Stimulated activated naive CD8-positive, alpha-beta T cell treated with anti-CD3 and anti-CD28 coated beads, Interleukin-15, Interleukin-2, amounts not matched to agents 100 ng/mL and 50 ng/mL, for 24 hours (primary cell): ENCODE data around the gene PAQR9.

Experiments
- H3K27ac Mint-ChIP-seq: one replicate; pipeline ENCODE4 v1.8.0; 2021; ENCODE audit warnings: mild to moderate bottlenecking, mixed read lengths
- H3K27me3 Mint-ChIP-seq: one replicate; pipeline ENCODE4 v1.8.0; 2021; ENCODE audit warnings: mixed read lengths
- H3K36me3 Mint-ChIP-seq: one replicate; pipeline ENCODE4 v1.8.0; 2021; ENCODE audit warnings: low read depth, mixed read lengths
- H3K4me1 Mint-ChIP-seq: one replicate; pipeline ENCODE4 v1.8.0; 2021; ENCODE audit warnings: low read depth, mixed read lengths
- H3K4me3 Mint-ChIP-seq: one replicate; pipeline ENCODE4 v1.8.0; 2021; ENCODE audit warnings: mild to moderate bottlenecking, mixed read lengths
- H3K9me3 Mint-ChIP-seq: one replicate; pipeline ENCODE4 v1.8.0; 2021; ENCODE audit warnings: mixed read lengths

PAQR9 gene

GRCh38 chr3:142963516-142964448 is at the start of gene PAQR9:
Gene PAQR9, minus strand, starts transcription at chr3:142963674. Its CDS starts 338 bp downstream, at chr3:142963336.
- peaks cover 72% of the 10 kb centered on the region for H3K27me3 Mint-ChIP-seq
- no peak within 1 kb of the TSS for H3K27ac Mint-ChIP-seq
- peak within 1 kb of the TSS; percentile 76 for H3K4me3 Mint-ChIP-seq

GRCh38 chr3:143011705-143012104 is 48.2 kb upstream of the PAQR9 start:
- peaks cover 63% of the 10 kb centered on the region for H3K4me1 Mint-ChIP-seq
- peak overlapping the region; percentile 22 for H3K27ac Mint-ChIP-seq
- peaks cover 57% of the 10 kb centered on the region for H3K36me3 Mint-ChIP-seq
- H3K9me3 Mint-ChIP-seq, result no peaks in the 10 kb centered on the region
- no peak overlapping the region for H3K4me3 Mint-ChIP-seq
- no peaks in the 10 kb centered on the region for H3K27me3 Mint-ChIP-seq

More at GRCh38 chr3:142963516-142964448, at the start of gene PAQR9:
- H3K4me1 Mint-ChIP-seq, result peaks cover 13% of the 10 kb centered on the region
- H3K9me3 Mint-ChIP-seq, result no peaks in the 10 kb centered on the region
- H3K36me3 Mint-ChIP-seq, result no peaks in the 10 kb centered on the region

- peaks cover 43% of the 10 kb centered on the region for H3K36me3 Mint-ChIP-seq
- peaks cover 80% of the 10 kb centered on the region for H3K4me1 Mint-ChIP-seq
- no peaks in the 10 kb centered on the region for H3K27me3 Mint-ChIP-seq
- no peaks in the 10 kb centered on the region for H3K9me3 Mint-ChIP-seq
- peak overlapping the region; percentile 15 for H3K27ac Mint-ChIP-seq
- no peak overlapping the region for H3K4me3 Mint-ChIP-seq
These were observed 46.5 kb upstream of the PAQR9 start for GRCh38 chr3:143010024-143010423.

GRCh38 chr3:143004823-143005222 is 41.3 kb upstream of the PAQR9 start:
- Mint-ChIP-seq H3K36me3 (peaks cover 19% of the 10 kb centered on the region), H3K4me1 (peaks cover 71% of the 10 kb centered on the region), H3K27ac (peak overlapping the region; percentile 19), H3K4me3 (peak overlapping the region; percentile 75), H3K9me3 (no peaks in the 10 kb centered on the region), H3K27me3 (no peaks in the 10 kb centered on the region)

GRCh38 chr3:143002727-143003126 is 39.3 kb upstream of the PAQR9 start:
- Mint-ChIP-seq H3K4me3 (peak overlapping the region; percentile 98), H3K4me1 (peaks cover 52% of the 10 kb centered on the region), H3K27me3 (peaks cover 3% of the 10 kb centered on the region), H3K9me3 (no peaks in the 10 kb centered on the region), H3K27ac (peak overlapping the region; percentile 98), H3K36me3 (peaks cover 16% of the 10 kb centered on the region)

GRCh38 chr3:143002083-143002712 is 38.7 kb upstream of the PAQR9 start:
- H3K4me3 Mint-ChIP-seq, result peak overlapping the region; percentile 98
- no peaks in the 10 kb centered on the region for H3K9me3 Mint-ChIP-seq
- H3K27me3 Mint-ChIP-seq, result peaks cover 3% of the 10 kb centered on the region
- peaks cover 16% of the 10 kb centered on the region for H3K36me3 Mint-ChIP-seq
- peaks cover 47% of the 10 kb centered on the region for H3K4me1 Mint-ChIP-seq
- H3K27ac Mint-ChIP-seq, result peak overlapping the region; percentile 98

- Mint-ChIP-seq H3K9me3 (no peaks in the 10 kb centered on the region), H3K27ac (peak within 1 kb of the TSS; percentile 98), H3K27me3 (peaks cover 3% of the 10 kb centered on the region), H3K4me1 (peaks cover 40% of the 10 kb centered on the region), H3K36me3 (peaks cover 10% of the 10 kb centered on the region), H3K4me3 (peak within 1 kb of the TSS; percentile 98)
These were observed 38.1 kb upstream of the PAQR9 start, which contains the start of gene U2SURP for GRCh38 chr3:143001369-143002082. Gene U2SURP, plus strand, starts transcription at chr3:143001570. Its CDS starts 59 bp downstream, at chr3:143001629.

GRCh38 chr3:143001034-143001368 is 37.5 kb upstream of the PAQR9 start:
- Mint-ChIP-seq H3K4me1 (peaks cover 35% of the 10 kb centered on the region), H3K9me3 (no peaks in the 10 kb centered on the region), H3K27ac (peak overlapping the region; percentile 98), H3K36me3 (peaks cover 9% of the 10 kb centered on the region), H3K4me3 (peak overlapping the region; percentile 98), H3K27me3 (peaks cover 3% of the 10 kb centered on the region)

GRCh38 chr3:143000528-143000927 is 37.1 kb upstream of the PAQR9 start:
- Mint-ChIP-seq H3K27ac (peak overlapping the region; percentile 98), H3K9me3 (no peaks in the 10 kb centered on the region), H3K4me1 (peaks cover 30% of the 10 kb centered on the region), H3K4me3 (peak overlapping the region; percentile 98), H3K36me3 (peaks cover 9% of the 10 kb centered on the region), H3K27me3 (peaks cover 3% of the 10 kb centered on the region)

GRCh38 chr3:142999881-143000280 is 36.4 kb upstream of the PAQR9 start:
- H3K27ac Mint-ChIP-seq, result no peak overlapping the region
- peak overlapping the region; percentile 98 for H3K4me3 Mint-ChIP-seq
- H3K4me1 Mint-ChIP-seq, result peaks cover 23% of the 10 kb centered on the region
- no peaks in the 10 kb centered on the region for H3K9me3 Mint-ChIP-seq
- peaks cover 7% of the 10 kb centered on the region for H3K27me3 Mint-ChIP-seq
- peaks cover 9% of the 10 kb centered on the region for H3K36me3 Mint-ChIP-seq

GRCh38 chr3:142998439-142998838 is 35.0 kb upstream of the PAQR9 start:
- Mint-ChIP-seq H3K36me3 (peaks cover 5% of the 10 kb centered on the region), H3K9me3 (no peaks in the 10 kb centered on the region), H3K4me1 (peaks cover 22% of the 10 kb centered on the region), H3K4me3 (no peak overlapping the region), H3K27ac (no peak overlapping the region), H3K27me3 (peaks cover 7% of the 10 kb centered on the region)

GRCh38 chr3:142997330-142997729 is 33.9 kb upstream of the PAQR9 start:
- H3K27ac Mint-ChIP-seq, result no peak overlapping the region
- peaks cover 17% of the 10 kb centered on the region for H3K4me1 Mint-ChIP-seq
- H3K36me3 Mint-ChIP-seq, result no peaks in the 10 kb centered on the region
- peaks cover 10% of the 10 kb centered on the region for H3K27me3 Mint-ChIP-seq
- H3K4me3 Mint-ChIP-seq, result no peak overlapping the region
- H3K9me3 Mint-ChIP-seq, result no peaks in the 10 kb centered on the region

- H3K36me3 Mint-ChIP-seq, result no peaks in the 10 kb centered on the region
- peaks cover 5% of the 10 kb centered on the region for H3K4me1 Mint-ChIP-seq
- no peaks in the 10 kb centered on the region for H3K9me3 Mint-ChIP-seq
- no peak overlapping the region for H3K4me3 Mint-ChIP-seq
- peaks cover 10% of the 10 kb centered on the region for H3K27me3 Mint-ChIP-seq
- no peak overlapping the region for H3K27ac Mint-ChIP-seq
These were observed 30.5 kb upstream of the PAQR9 start for GRCh38 chr3:142993958-142994442.

GRCh38 chr3:142992323-142992722 is 28.8 kb upstream of the PAQR9 start:
- Mint-ChIP-seq H3K27ac (no peak overlapping the region), H3K4me1 (peaks cover 5% of the 10 kb centered on the region), H3K27me3 (peaks cover 7% of the 10 kb centered on the region)

More at GRCh38 chr3:142992323-142992722, 28.8 kb upstream of the PAQR9 start:
- H3K4me3 Mint-ChIP-seq, result no peak overlapping the region
- H3K9me3 Mint-ChIP-seq, result no peaks in the 10 kb centered on the region
- no peaks in the 10 kb centered on the region for H3K36me3 Mint-ChIP-seq
